ENCODE results near the gene MORC2.

MORC2 gene

GRCh38 chr22:30968015-30968923, at the start of gene MORC2:
Gene MORC2 (minus strand): TSS chr22:30968774. CDS start chr22:30967889, 885 bp downstream.
- DNase-seq: no peak

GRCh38 chr22:31005535-31005934, 37.0 kb upstream of the MORC2 start:
- DNase-seq: no peak

GRCh38 chr22:31001124-31001770, 32.7 kb upstream of the MORC2 start:
- DNase-seq: no peak

GRCh38 chr22:30998329-30998728, 29.8 kb upstream of the MORC2 start:
- no peak for DNase-seq

- no peak for DNase-seq
These were observed 27.9 kb upstream of the MORC2 start for GRCh38 chr22:30996462-30996861.

- no peak for DNase-seq
These were observed 26.4 kb upstream of the MORC2 start for GRCh38 chr22:30994960-30995359.

GRCh38 chr22:30992565-30992964, 24.0 kb upstream of the MORC2 start:
- DNase-seq: no peak

- no peak for DNase-seq
These were observed 22.1 kb upstream of the MORC2 start for GRCh38 chr22:30990690-30991089.

GRCh38 chr22:30989474-30989873, 20.9 kb upstream of the MORC2 start:
- no peak for DNase-seq

GRCh38 chr22:30985561-30986208, 17.1 kb upstream of the MORC2 start:
- DNase-seq: no peak

GRCh38 chr22:30984317-30984716, 15.7 kb upstream of the MORC2 start:
- no peak for DNase-seq

GRCh38 chr22:30982512-30982911, 13.9 kb upstream of the MORC2 start:
- DNase-seq: no peak

GRCh38 chr22:30979932-30980331, 11.4 kb upstream of the MORC2 start:
- DNase-seq: no peak

GRCh38 chr22:30978304-30978962, 9.9 kb upstream of the MORC2 start:
- DNase-seq: no peak

GRCh38 chr22:30970356-30970746, 1.8 kb upstream of the MORC2 start:
- DNase-seq: no peak

GRCh38 chr22:30969532-30970355, 1.2 kb upstream of the MORC2 start:
- no peak for DNase-seq

GRCh38 chr22:30968924-30969531, 454 bp upstream of the MORC2 start, which contains the start of gene TUG1:
Gene TUG1 (plus strand): TSS chr22:30969265.
- peak; percentile 19 for DNase-seq

- DNase-seq: no peak
These were observed 3.7 kb downstream of the MORC2 start for GRCh38 chr22:30964858-30965257.

- DNase-seq: no peak
These were observed 13.4 kb downstream of the MORC2 start for GRCh38 chr22:30955153-30955552.

- DNase-seq: no peak
These were observed 15.4 kb downstream of the MORC2 start for GRCh38 chr22:30953206-30953605.

GRCh38 chr22:30949934-30950660, 18.5 kb downstream of the MORC2 start:
- no peak for DNase-seq

Measured in NCI-H1417 treated with DMSO at 0.1 percent for 48 hours (cell line).